ENCODE measurements around the gene GCN1.

DNA sequence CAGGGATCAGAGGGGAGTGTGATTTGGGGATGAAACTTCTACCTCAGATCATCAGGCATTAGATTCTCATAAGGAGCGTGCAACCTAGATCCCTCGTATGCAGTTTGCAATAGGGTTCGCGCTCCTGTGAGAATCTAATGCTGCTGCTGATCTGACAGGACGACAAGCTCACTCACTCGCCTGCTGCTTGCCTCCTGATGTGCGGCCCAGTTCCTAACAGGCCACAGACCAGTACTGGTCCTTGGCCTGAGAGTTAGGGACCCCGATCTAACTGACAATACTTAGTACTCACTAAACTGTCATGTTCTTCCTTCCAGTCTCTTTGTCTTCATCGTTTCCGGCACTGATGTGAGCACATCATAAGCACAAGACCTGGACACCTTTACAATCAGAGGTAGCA is 11.7 kb upstream of the GCN1 start:
- TF ChIP-seq, protein P1, sequence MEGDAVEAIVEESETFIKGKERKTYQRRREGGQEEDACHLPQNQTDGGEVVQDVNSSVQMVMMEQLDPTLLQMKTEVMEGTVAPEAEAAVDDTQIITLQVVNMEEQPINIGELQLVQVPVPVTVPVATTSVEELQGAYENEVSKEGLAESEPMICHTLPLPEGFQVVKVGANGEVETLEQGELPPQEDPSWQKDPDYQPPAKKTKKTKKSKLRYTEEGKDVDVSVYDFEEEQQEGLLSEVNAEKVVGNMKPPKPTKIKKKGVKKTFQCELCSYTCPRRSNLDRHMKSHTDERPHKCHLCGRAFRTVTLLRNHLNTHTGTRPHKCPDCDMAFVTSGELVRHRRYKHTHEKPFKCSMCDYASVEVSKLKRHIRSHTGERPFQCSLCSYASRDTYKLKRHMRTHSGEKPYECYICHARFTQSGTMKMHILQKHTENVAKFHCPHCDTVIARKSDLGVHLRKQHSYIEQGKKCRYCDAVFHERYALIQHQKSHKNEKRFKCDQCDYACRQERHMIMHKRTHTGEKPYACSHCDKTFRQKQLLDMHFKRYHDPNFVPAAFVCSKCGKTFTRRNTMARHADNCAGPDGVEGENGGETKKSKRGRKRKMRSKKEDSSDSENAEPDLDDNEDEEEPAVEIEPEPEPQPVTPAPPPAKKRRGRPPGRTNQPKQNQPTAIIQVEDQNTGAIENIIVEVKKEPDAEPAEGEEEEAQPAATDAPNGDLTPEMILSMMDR (IDR thresholded peaks at IDR 0.05): no peak
- TF ChIP-seq POLR2A (IDR thresholded peaks at IDR 0.05): no peak
